ENCODE results near the gene PDXDC1.

DNA sequence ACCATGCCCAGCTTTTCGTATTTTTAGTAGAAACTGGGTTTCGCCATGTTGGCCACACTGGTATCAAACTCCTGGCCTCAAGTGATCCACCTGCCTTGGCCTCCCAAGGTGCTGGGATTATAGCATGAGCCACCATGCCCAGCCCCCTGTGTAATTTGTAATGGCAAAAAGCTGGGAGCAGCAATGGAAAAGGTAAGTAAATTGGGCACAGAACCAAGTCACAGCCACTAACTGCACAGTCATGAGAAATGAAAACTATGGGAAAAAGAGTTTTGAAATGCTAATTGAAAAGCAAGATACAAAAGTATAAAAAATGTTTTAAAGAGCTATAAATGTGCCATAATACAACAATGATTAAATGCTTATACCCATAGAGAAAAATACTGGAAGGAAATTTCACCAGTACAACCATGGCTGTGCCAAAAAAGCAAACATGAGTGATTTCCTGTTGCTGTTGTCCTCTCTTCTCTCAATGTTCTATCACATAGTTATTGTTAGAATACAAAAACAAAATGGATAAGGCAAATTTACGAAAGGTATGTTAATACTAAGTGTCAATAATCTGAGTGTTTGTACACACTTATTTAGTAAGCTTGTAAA is 74.9 kb downstream of the PDXDC1 start:
- TF ChIP-seq, protein P1, sequence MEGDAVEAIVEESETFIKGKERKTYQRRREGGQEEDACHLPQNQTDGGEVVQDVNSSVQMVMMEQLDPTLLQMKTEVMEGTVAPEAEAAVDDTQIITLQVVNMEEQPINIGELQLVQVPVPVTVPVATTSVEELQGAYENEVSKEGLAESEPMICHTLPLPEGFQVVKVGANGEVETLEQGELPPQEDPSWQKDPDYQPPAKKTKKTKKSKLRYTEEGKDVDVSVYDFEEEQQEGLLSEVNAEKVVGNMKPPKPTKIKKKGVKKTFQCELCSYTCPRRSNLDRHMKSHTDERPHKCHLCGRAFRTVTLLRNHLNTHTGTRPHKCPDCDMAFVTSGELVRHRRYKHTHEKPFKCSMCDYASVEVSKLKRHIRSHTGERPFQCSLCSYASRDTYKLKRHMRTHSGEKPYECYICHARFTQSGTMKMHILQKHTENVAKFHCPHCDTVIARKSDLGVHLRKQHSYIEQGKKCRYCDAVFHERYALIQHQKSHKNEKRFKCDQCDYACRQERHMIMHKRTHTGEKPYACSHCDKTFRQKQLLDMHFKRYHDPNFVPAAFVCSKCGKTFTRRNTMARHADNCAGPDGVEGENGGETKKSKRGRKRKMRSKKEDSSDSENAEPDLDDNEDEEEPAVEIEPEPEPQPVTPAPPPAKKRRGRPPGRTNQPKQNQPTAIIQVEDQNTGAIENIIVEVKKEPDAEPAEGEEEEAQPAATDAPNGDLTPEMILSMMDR (IDR thresholded peaks at IDR 0.05; ENCODE audit: low read depth, low read length): no peak
- TF ChIP-seq EZH2phosphoT487 (IDR thresholded peaks at IDR 0.05; ENCODE audit: low read depth): no peak

Measured in OCI-LY3 (cell line).